GM23338 (cell line): ENCODE results near the gene ZNF692. TPM values are rescaled to one million over a fixed set of nuclear protein-coding genes. Genes with fewer than 3 reads are reported as not detected.

ENCODE experiments used
- ATAC-seq: fragments of 200-7000 bp; cut with Tn5 transposase; 3 replicates; pipeline ENCODE4 v1.9.1; 2020
- DNase-seq: peaks from one replicate; pipeline ENCODE4 v3.0.0-alpha.2; 2015; ENCODE audit warnings: low spot score
- H2AFZ ChIP-seq: fragments of 200-600 bp; sonication (generic); 2 replicates; pipeline ENCODE4 v1.8.0; 2016; ENCODE audit warnings: antibody characterized with exemption, mild to moderate bottlenecking, moderate library complexity
- H3F3A ChIP-seq: fragments of 200-600 bp; sonication (generic); replicated peaks from 2 replicates; pipeline ENCODE4 v1.8.0; 2017; ENCODE audit warnings: antibody characterized with exemption, mixed run types, low read depth
- H3K27ac ChIP-seq: fragments of 200-600 bp; sonication (generic); 2 replicates; pipeline ENCODE4 v1.6.1; 2016; ENCODE audit warnings: low read depth
- H3K27me3 ChIP-seq: fragments of 200-600 bp; sonication (generic); 2 replicates; pipeline ENCODE4 v1.8.0; 2016; ENCODE audit warnings: mild to moderate bottlenecking, mixed run types, moderate library complexity; ENCODE audit not compliant: insufficient read depth
- H3K36me3 ChIP-seq: fragments of 200-600 bp; sonication (generic); 2 replicates; pipeline ENCODE4 v1.8.0; 2016; ENCODE audit warnings: mild to moderate bottlenecking; ENCODE audit not compliant: insufficient read depth
- H3K4me1 ChIP-seq: fragments of 200-600 bp; sonication (generic); 2 replicates; pipeline ENCODE4 v1.8.0; 2016; ENCODE audit warnings: mild to moderate bottlenecking, moderate library complexity; ENCODE audit not compliant: insufficient read depth
- H3K4me2 ChIP-seq: fragments of 200-600 bp; sonication (generic); 2 replicates; pipeline ENCODE4 v1.7.1; 2017; ENCODE audit warnings: mixed run types
- H3K4me3 ChIP-seq: fragments of 200-600 bp; sonication (generic); 2 replicates; pipeline ENCODE4 v1.6.1; 2016; ENCODE audit warnings: mixed run types
- H3K79me2 ChIP-seq: fragments of 200-600 bp; sonication (generic); replicated peaks from 2 replicates; pipeline ENCODE4 v1.8.0; 2017; ENCODE audit warnings: mild to moderate bottlenecking; ENCODE audit not compliant: insufficient read depth
- H3K9me2 ChIP-seq: fragments of 200-600 bp; sonication (generic); 2 replicates; pipeline ENCODE4 v1.8.0; 2017; ENCODE audit not compliant: insufficient read depth
- H4K20me1 ChIP-seq: fragments of 200-600 bp; sonication (generic); replicated peaks from 2 replicates; pipeline ENCODE4 v1.8.0; 2017; ENCODE audit warnings: mild to moderate bottlenecking; ENCODE audit not compliant: insufficient read depth
- H3K27ac Mint-ChIP-seq: 2 replicates; pipeline ENCODE4 v1.8.0; 2020; ENCODE audit warnings: inconsistent platforms, mild to moderate bottlenecking, moderate library complexity, mixed read lengths
- H3K27me3 Mint-ChIP-seq: 3 replicates; pipeline ENCODE4 v1.8.0; 2022; ENCODE audit warnings: low read depth, mild to moderate bottlenecking, moderate library complexity, mixed read lengths, inconsistent platforms; ENCODE audit not compliant: insufficient read depth, poor library complexity
- H3K36me3 Mint-ChIP-seq: 3 replicates; pipeline ENCODE4 v1.8.0; 2021; ENCODE audit warnings: low read depth, mild to moderate bottlenecking, inconsistent platforms, moderate library complexity, mixed read lengths
- H3K4me1 Mint-ChIP-seq: 3 replicates; pipeline ENCODE4 v1.8.0; 2020; ENCODE audit warnings: mild to moderate bottlenecking, inconsistent platforms, mixed read lengths
- H3K4me3 Mint-ChIP-seq: 3 replicates; pipeline ENCODE4 v1.8.0; 2021; ENCODE audit warnings: moderate library complexity, mild to moderate bottlenecking, inconsistent platforms, mixed read lengths
- H3K9me3 Mint-ChIP-seq: 3 replicates; pipeline ENCODE4 v1.8.0; 2020; ENCODE audit warnings: moderate library complexity, mild to moderate bottlenecking, inconsistent platforms, mixed read lengths
- CREB1 ChIP-seq: fragments of 250-450 bp; sonication (Bioruptor Pico); IDR thresholded peaks from 2 replicates; pipeline ENCODE4 v1.5.0; 2020; ENCODE audit warnings: low read depth, mild to moderate bottlenecking, moderate library complexity
- CTCF ChIP-seq, 2 experiments: fragments of 200-600 bp in 1 of 2; sonication (generic) in 1 of 2; conservative IDR thresholded peaks; 2 replicates each; pipeline versions ENCODE4 v1.5.1 to v1.6.1; 2016 to 2017; ENCODE audit warnings: antibody characterized with exemption in 2 of 2, low read depth in 2 of 2, mild to moderate bottlenecking in 2 of 2, moderate library complexity in 1 of 2
- ETS1 ChIP-seq: IDR thresholded peaks from 2 replicates; pipeline ENCODE4 v1.6.1; 2016; ENCODE audit warnings: antibody characterized with exemption
- EZH2 ChIP-seq: fragments of 200-600 bp; sonication (generic); IDR thresholded peaks from one replicate; pipeline ENCODE4 v1.8.0; 2017; ENCODE audit warnings: antibody characterized with exemption, mild to moderate bottlenecking, low read depth; ENCODE audit not compliant: unreplicated experiment
- EZH2phosphoT487 ChIP-seq: fragments of 200-600 bp; sonication (generic); IDR thresholded peaks from one replicate; pipeline ENCODE4 v1.8.1; 2018; ENCODE audit warnings: antibody characterized with exemption; ENCODE audit not compliant: unreplicated experiment
- JUNB ChIP-seq: IDR thresholded peaks from one replicate; pipeline ENCODE4 v1.6.1; 2016; ENCODE audit warnings: antibody characterized with exemption; ENCODE audit not compliant: unreplicated experiment
- POLR2AphosphoS5 ChIP-seq: IDR thresholded peaks from 2 replicates; pipeline ENCODE4 v1.6.1; 2016; ENCODE audit warnings: antibody characterized with exemption, low read depth
- REST ChIP-seq: IDR thresholded peaks from one replicate; pipeline ENCODE4 v1.6.1; 2018; ENCODE audit warnings: antibody characterized with exemption; ENCODE audit not compliant: unreplicated experiment
- STAT1 ChIP-seq: IDR thresholded peaks from one replicate; pipeline ENCODE4 v1.6.1; 2016; ENCODE audit warnings: antibody characterized with exemption; ENCODE audit not compliant: unreplicated experiment
- ZNF331 ChIP-seq: fragments of 250-450 bp; sonication (Bioruptor Pico); IDR thresholded peaks from 2 replicates; pipeline ENCODE4 v1.5.0; 2020; ENCODE audit warnings: low read depth, mild to moderate bottlenecking, moderate library complexity
- ZNF462 ChIP-seq: fragments of 250-450 bp; sonication (Bioruptor Pico); IDR thresholded peaks from 2 replicates; pipeline ENCODE4 v1.5.0; 2020; ENCODE audit warnings: mild to moderate bottlenecking, moderate library complexity
- polyA plus RNA-seq: library from polyadenylated mRNA; unstranded; fragments of >200 nt; fragmentation: Nextera tagmentation; extraction: Ambion mirVana; gene quantifications from 2 replicates; pipeline ENCODE4 v1.2.1, GENCODE V29; 2016
- total RNA-seq: library from RNA; depleted of rRNA; stranded (reverse); fragments of >200 nt; shearing (Covaris generic); gene quantifications from 2 replicates; pipeline ENCODE4 v1.2.3, GENCODE V29; 2014

Gene ZNF692
- total and polyA plus RNA-seq, 2 experiments from 2014 or later = 41.2 to 57.1 TPM

GRCh38 chr1:248844526-248844925, 14.4 kb downstream of the ZNF692 start:
- Mint-ChIP-seq H3K36me3 (peaks cover 36% of the 10 kb centered on the region), H3K9me3 (no peaks in the 10 kb centered on the region; the same call in 2 of the 3 replicates), H3K4me1 (peaks cover 13% of the 10 kb centered on the region), H3K27ac (no peak overlapping the region), H3K4me3 (no peak overlapping the region), H3K27me3 (peaks cover 17% of the 10 kb centered on the region)
- Histone ChIP-seq H3K27me3 (peaks cover 40% of the 10 kb centered on the region), H3K27ac (no peak overlapping the region), H3K79me2 (no peaks in the 10 kb centered on the region; the same call in 1 of the 2 replicates), H2AFZ (no peak overlapping the region), H3K4me1 (peaks cover 6% of the 10 kb centered on the region; the same call in 1 of the 2 replicates), H4K20me1 (peaks cover 22% of the 10 kb centered on the region), H3F3A (peaks cover 13% of the 10 kb centered on the region), H3K4me2 (no peak overlapping the region), H3K4me3 (no peak overlapping the region), H3K36me3 (no peaks in the 10 kb centered on the region), H3K9me2 (no peaks in the 10 kb centered on the region)
- ATAC-seq = no peak
- DNase-seq = no peak
- no peak for TF ChIP-seq CTCF (conservative IDR thresholded peaks at IDR 0.05; ENCODE audit: low read depth in 2 of 2)
- TF ChIP-seq REST = no peak
- TF ChIP-seq ZNF331 (CRISPR knock-in tag) = no peak
- TF ChIP-seq ETS1 = no peak
- no peak for TF ChIP-seq STAT1
- TF ChIP-seq POLR2AphosphoS5 = no peak
- TF ChIP-seq ZNF462 (CRISPR knock-in tag) = no peak
- no peak for TF ChIP-seq JUNB
- no peak for TF ChIP-seq EZH2phosphoT487
- TF ChIP-seq CREB1 (CRISPR knock-in tag) = no peak
- TF ChIP-seq EZH2 = no peak
